Measurements from ENCODE around the gene CLPSL1.

- TF ChIP-seq CTCF (conservative IDR thresholded peaks at IDR 0.05 in 1 of 2, IDR thresholded peaks at IDR 0.05 in 1 of 2; ENCODE audit: low read depth in 1 of 2, low read length in 2 of 2), result no peak
- no peak for TF ChIP-seq EZH2 (IDR thresholded peaks at IDR 0.05; ENCODE audit: low read length, missing control alignments)
Observed at GRCh38 chr6:35745509-35745908, 35.3 kb upstream of the CLPSL1 start.

All from fibroblast of lung (primary cell).